ENCODE results near the gene TALDO1. TPM values are rescaled to one million over a fixed set of nuclear protein-coding genes. Genes with fewer than 3 reads are reported as not detected.

The TALDO1 gene
- total and polyA plus RNA-seq, 3 donors from 2014 or later = 84.8 to 88.1 (median 86.6) TPM

DNA sequence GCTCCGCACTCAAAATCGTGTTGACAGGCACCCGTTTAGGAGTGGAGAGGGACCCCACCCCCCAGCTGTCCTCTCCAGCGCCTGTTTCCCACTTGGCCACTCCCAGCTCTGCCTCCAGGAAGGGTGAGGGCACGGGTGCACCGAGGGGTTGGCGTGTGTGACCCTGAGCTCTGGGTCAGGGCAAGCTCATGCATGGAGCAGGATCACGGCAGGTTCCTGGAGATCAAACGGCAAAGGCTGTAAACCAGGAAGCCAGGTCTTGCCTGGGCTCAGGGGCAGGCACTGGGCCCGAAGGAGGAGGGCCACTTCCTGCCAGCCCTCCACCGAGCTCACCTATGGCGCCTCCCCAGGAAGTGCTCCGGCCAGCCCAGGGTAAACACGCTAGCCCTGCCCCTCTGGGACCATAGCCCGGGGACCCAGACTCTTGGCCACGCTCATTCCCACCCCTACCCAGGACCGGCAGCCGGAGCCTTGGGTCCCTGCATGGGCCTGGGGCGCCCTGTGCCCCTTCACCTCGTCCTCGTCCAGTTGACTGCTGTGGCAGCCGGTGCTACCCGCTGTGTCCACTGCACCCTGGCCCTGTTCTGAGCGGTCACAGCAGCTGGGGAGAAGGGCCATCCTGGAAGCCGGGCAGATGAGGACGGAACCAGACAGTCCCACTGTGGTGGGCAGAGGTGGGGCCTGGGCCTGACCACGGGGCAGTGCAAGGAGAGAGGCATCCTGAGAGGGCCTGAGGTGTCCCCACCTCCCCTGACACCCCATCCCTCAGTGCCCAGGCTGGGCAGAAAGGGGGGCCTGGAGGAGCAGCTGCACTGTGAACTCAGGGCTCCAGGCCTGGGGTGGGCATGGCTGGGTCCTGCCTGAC lies 42.3 kb upstream of the TALDO1 start:
- Histone ChIP-seq H3K4me1 (peaks cover 41% of the 10 kb centered on the region), H3K27ac (peak overlapping the region; percentile 65 to 82), H3K4me3 (peak overlapping the region in 1 of 2 donors; percentile 42), H3K36me3 (ENCODE audit: low read depth, missing control alignments) (no peaks in the 10 kb centered on the region), H3K27me3 (no peaks in the 10 kb centered on the region), H3K9me3 (no peaks in the 10 kb centered on the region)
- WGBS, 2 donors = 75 to 87% methylated on average over 14 to 26 of the region's 27 CpGs
- TF ChIP-seq, protein P1, sequence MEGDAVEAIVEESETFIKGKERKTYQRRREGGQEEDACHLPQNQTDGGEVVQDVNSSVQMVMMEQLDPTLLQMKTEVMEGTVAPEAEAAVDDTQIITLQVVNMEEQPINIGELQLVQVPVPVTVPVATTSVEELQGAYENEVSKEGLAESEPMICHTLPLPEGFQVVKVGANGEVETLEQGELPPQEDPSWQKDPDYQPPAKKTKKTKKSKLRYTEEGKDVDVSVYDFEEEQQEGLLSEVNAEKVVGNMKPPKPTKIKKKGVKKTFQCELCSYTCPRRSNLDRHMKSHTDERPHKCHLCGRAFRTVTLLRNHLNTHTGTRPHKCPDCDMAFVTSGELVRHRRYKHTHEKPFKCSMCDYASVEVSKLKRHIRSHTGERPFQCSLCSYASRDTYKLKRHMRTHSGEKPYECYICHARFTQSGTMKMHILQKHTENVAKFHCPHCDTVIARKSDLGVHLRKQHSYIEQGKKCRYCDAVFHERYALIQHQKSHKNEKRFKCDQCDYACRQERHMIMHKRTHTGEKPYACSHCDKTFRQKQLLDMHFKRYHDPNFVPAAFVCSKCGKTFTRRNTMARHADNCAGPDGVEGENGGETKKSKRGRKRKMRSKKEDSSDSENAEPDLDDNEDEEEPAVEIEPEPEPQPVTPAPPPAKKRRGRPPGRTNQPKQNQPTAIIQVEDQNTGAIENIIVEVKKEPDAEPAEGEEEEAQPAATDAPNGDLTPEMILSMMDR (IDR thresholded peaks at IDR 0.05) = no peak
- no peak for TF ChIP-seq POLR2A (IDR thresholded peaks at IDR 0.05)
- DNase-seq = no peak
- intact Hi-C loops (cut with DNase I; ENCODE audit: low total_unique reads) = no loop called here

DNA sequence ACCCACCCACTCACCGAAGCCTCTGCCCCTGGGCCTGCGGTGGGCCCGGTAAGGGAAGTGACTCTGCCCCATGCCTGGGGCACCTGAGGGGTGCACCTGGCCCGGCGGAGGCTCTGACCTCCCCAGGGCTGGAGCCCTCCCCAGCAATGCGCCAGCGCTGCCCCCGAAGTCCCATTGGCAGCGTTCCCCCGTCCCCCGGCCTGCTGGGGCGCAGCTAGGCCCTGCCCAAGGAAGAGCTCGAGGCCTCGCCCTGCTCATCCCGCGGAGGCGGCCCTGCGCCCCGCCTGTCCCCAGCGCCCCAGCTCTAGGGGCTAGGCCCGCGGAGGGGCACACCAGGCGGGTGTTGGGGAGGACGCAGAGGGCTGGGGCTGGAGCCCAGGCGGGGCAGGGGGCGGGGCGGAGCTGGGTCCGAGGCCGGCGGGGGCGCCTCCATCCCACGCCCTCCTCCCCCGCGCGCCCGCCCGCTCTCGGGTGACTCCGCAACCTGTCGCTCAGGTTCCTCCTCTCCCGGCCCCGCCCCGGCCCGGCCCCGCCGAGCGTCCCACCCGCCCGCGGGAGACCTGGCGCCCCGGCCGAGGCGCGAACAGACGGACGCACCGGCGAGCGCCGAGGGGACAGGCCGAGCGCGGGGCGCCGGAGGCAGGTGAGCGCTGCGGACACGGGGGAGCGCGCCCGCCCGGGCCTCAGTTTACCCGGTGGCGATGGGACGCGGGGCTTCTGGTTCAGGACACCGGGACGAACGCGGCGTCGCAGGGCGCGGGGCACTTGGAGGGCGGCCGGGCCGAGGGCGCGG lies 41.4 kb upstream of the TALDO1 start, which contains the start of gene EPS8L2:
EPS8L2 (plus strand) TSS at position 586 of the 793 bp plus-strand sequence. CDS start 3,177 bp downstream, outside the sequence.
- Histone ChIP-seq H3K4me3 (peak within 1 kb of the TSS; percentile 42 to 55), H3K36me3 (ENCODE audit: low read depth, missing control alignments) (no peaks in the 10 kb centered on the region), H3K4me1 (peaks cover 49% of the 10 kb centered on the region), H3K27ac (peak within 1 kb of the TSS; percentile 65 to 82), H3K27me3 (no peaks in the 10 kb centered on the region), H3K9me3 (no peaks in the 10 kb centered on the region)
- no peak for DNase-seq
- 10 to 60% methylated on average over 3 to 54 of the region's 90 CpGs for WGBS, 2 donors
- intact Hi-C loops (cut with DNase I; ENCODE audit: low total_unique reads) = no loop called here
- TF ChIP-seq POLR2A (IDR thresholded peaks at IDR 0.05) = no peak
- TF ChIP-seq, protein P1 (IDR thresholded peaks at IDR 0.05) = no peak

DNA sequence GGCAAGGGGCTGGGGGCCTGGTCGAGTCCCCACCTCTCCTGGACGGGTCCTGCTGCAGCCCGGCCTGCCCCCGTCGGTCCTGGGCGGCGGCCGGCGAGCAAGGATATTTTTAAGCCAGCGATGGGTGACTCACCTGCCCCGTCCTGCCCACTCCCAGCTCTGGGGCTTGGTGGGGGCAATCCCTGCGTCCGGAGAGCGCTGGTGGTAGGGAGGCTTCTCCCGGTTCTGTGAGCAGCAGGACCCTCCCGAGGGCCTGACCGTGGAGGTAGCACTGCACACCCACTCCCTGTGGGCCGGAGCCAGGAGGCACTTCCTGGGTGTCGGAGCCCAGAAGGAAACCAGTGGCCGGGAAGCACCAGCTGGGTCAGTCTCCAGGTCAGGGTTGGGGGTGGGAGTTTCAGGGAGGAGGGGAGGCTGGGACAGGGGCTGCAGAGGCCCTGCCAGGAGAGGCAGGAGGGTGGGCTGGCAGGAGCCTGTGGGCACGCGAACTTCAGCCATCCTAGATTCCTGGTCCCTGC lies 40.8 kb upstream of the TALDO1 start:
- intact Hi-C loops (cut with DNase I; ENCODE audit: low total_unique reads) = no loop called here
- Histone ChIP-seq H3K27me3 (no peaks in the 10 kb centered on the region), H3K27ac (peak overlapping the region; percentile 65 to 82), H3K4me1 (peaks cover 54% of the 10 kb centered on the region), H3K36me3 (ENCODE audit: low read depth, missing control alignments) (no peaks in the 10 kb centered on the region), H3K4me3 (peak overlapping the region; percentile 42 to 55), H3K9me3 (no peaks in the 10 kb centered on the region)
- WGBS, 2 donors = 7 to 20% methylated on average over 2 to 22 of the region's 22 CpGs
- DNase-seq = no peak
- TF ChIP-seq, protein P1 (IDR thresholded peaks at IDR 0.05) = no peak
- TF ChIP-seq POLR2A (IDR thresholded peaks at IDR 0.05) = no peak

DNA sequence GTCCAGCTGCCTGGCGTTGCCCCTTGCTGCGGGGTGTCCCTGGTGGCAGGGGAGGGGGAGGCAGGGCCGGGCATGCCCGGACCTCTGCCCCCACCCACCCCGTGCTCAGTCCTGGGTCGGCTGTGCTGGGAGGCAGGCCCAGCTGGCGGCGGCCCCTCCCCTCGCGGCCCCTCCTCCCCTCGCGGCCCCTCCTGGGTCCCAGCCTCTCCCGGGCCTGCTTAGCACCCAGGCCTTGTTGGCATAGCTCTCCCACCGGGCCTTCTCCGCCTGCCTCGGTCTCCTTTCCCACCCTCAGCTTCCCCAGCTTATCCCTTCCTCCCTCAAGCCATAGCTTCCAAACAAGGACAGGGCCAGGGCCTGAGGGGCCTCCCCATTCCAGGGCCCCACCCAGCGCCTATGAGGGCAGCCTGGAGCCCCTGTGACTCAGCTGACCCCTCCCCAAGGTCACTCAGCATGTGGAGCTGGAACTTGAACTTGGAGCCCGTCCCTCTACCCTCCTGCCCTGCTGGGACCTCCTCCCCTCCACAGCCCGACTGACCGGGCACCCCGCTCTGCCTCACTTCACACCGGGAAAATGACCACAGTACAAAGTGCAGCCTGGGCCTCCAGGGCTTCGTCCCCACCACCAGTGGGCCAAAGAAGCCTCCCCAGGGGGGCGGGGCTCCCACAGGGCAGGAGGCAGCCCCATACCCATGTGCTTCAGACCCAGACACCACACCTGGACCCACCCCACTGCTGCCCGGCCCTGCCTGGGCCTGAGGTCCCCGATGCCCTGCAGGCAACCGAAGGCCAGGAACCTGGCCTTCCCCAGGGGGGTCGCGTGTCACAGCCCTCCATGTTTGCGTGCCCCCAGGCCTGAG lies 40.1 kb upstream of the TALDO1 start:
- H3K4me1 ChIP-seq = peaks cover 54% of the 10 kb centered on the region
- no peak for DNase-seq
- H3K36me3 ChIP-seq (ENCODE audit: low read depth, missing control alignments) = no peaks in the 10 kb centered on the region
- intact Hi-C loops (cut with DNase I; ENCODE audit: low total_unique reads) = no loop called here
- TF ChIP-seq, protein P1 (IDR thresholded peaks at IDR 0.05) = no peak
- no peak for TF ChIP-seq POLR2A (IDR thresholded peaks at IDR 0.05)
- H3K27ac ChIP-seq = peak overlapping the region; percentile 65 to 82
- H3K4me3 ChIP-seq = peak overlapping the region; percentile 42 to 55
- 35 to 46% methylated on average over 9 to 24 of the region's 30 CpGs for WGBS, 2 donors
- no peaks in the 10 kb centered on the region for H3K9me3 ChIP-seq
- H3K27me3 ChIP-seq = no peaks in the 10 kb centered on the region

Data from testis (tissue), 3 donors.